OCI-LY3 (cell line): Measurements from ENCODE around the gene PTPRN.

ENCODE experiments used
- EZH2phosphoT487 ChIP-seq: fragments of 200-600 bp; shearing (Covaris generic); IDR thresholded peaks from 2 replicates; pipeline ENCODE4 v1.6.1; 2018; ENCODE audit warnings: antibody characterized with exemption, mixed run types, low read depth
- TF ChIP-seq, protein P1 (sequence below): fragments of 200-600, 300-600 bp; sonication (generic); IDR thresholded peaks from 2 replicates; pipeline ENCODE4 v1.5.1; 2014; ENCODE audit warnings: antibody characterized with exemption, low read length, low read depth

DNA sequence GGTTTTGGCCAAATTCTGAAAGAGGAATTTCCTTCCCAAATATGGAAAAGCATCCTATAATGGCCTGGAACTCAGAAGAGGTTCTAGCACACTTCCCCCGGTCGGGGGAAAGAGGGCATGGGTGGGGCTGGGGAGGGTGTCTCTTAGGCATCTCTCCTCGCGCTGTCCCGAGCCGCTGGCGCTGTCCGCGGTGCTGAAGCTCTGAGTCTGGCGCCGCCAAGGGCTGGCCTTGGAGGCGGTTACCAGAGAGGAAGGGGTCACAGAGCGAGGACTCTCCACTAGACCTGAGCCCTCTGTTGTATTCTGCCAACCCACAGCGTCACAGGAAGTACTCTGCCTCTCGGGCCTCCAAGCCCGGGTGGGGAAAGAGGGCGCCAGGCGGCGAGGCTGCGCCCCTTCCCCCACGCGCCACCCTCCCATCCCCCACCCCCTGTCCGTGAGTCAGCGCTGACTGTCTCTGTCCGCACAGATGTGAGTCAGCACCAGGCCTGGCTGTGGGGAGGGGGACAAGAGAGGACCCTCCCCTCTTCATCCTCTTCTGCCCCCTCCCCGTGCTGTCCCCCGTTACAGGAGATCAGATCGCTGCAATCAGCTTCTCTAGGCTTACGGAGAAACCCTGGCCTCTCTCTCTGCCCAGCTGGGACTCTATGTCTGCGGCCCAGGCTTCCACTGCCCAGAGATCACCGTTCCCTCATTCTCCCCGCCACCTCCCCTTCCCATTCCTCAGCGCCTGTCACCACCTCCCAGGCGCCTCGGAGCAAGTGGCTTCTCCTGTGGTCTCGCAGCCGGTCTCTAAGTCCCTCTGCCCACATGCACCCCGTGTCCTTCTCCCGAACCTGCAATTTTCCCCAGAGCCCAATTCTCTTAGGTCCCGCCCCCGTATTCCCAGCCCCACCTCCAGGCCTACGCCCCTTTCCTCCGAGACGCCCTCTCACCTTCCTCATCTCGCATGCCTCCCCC is 779 bp downstream of the PTPRN start:
- TF ChIP-seq, protein P1, sequence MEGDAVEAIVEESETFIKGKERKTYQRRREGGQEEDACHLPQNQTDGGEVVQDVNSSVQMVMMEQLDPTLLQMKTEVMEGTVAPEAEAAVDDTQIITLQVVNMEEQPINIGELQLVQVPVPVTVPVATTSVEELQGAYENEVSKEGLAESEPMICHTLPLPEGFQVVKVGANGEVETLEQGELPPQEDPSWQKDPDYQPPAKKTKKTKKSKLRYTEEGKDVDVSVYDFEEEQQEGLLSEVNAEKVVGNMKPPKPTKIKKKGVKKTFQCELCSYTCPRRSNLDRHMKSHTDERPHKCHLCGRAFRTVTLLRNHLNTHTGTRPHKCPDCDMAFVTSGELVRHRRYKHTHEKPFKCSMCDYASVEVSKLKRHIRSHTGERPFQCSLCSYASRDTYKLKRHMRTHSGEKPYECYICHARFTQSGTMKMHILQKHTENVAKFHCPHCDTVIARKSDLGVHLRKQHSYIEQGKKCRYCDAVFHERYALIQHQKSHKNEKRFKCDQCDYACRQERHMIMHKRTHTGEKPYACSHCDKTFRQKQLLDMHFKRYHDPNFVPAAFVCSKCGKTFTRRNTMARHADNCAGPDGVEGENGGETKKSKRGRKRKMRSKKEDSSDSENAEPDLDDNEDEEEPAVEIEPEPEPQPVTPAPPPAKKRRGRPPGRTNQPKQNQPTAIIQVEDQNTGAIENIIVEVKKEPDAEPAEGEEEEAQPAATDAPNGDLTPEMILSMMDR = no peak
- no peak for TF ChIP-seq EZH2phosphoT487
